Right atrium auricular region (tissue), 2 donors: ENCODE results near the gene NTSR1. TPM values are rescaled to one million over a fixed set of nuclear protein-coding genes. Genes with fewer than 3 reads are reported as not detected.

Experiments used
- DNase-seq: peaks from one replicate; pipeline ENCODE4 v3.0.0-alpha.2; 2019; ENCODE audit warnings: low spot score
- H3K27ac ChIP-seq, 2 donors: fragments of 200-600 bp; sonication (generic); 1 replicate in 1 of 2; 2 replicates in 1 of 2; pipeline ENCODE4 v1.5.1; 2016 to 2019
- H3K27me3 ChIP-seq, 2 donors: fragments of 200-600 bp; sonication (generic); one replicate each; pipeline versions ENCODE4 v1.5.1 to v1.6.0; 2017 to 2019
- H3K36me3 ChIP-seq: fragments of 200-600 bp; sonication (generic); one replicate; pipeline ENCODE4 v1.5.1; 2016
- H3K4me1 ChIP-seq, 2 donors: fragments of 200-600 bp; sonication (generic); one replicate each; pipeline versions ENCODE4 v1.5.1 to v1.6.0; 2017 to 2019
- H3K4me3 ChIP-seq, 2 donors: fragments of 200-600 bp; sonication (generic); 1 replicate in 1 of 2; 2 replicates in 1 of 2; pipeline ENCODE4 v1.5.1; 2017 to 2019; ENCODE audit warnings: mild to moderate bottlenecking in 1 of 2, moderate library complexity in 1 of 2
- H3K9me3 ChIP-seq, 2 donors: fragments of 200-600 bp; sonication (generic); one replicate each; pipeline ENCODE4 v1.5.1; 2019
- CTCF ChIP-seq, 2 donors: fragments of 200-600 bp; sonication (generic); IDR thresholded peaks; one replicate each; pipeline ENCODE4 v1.5.1; 2019; ENCODE audit warnings: antibody characterized with exemption in 2 of 2
- total RNA-seq, 2 donors: library from RNA; depleted of rRNA; stranded (reverse); fragments of >200 nt; gene quantifications; one replicate each; pipeline ENCODE4 v1.1.0, GENCODE V29; 2016

The NTSR1 gene
- total RNA-seq, 2 donors from 2014 or later, result 0.43 TPM; not detected in 1

GRCh38 chr20:62768551-62769287, 60.1 kb downstream of the NTSR1 start:
- Histone ChIP-seq H3K36me3 (no peaks in the 10 kb centered on the region), H3K4me3 (no peak overlapping the region), H3K4me1 (no peaks in the 10 kb centered on the region), H3K27me3 (no peaks in the 10 kb centered on the region), H3K27ac (no peak overlapping the region), H3K9me3 (no peaks in the 10 kb centered on the region)
- TF ChIP-seq CTCF (IDR thresholded peaks at IDR 0.05), result no peak
- DNase-seq, result no peak

- no peaks in the 10 kb centered on the region for H3K27me3 ChIP-seq
- DNase-seq, result no peak
- no peak overlapping the region for H3K4me3 ChIP-seq
- no peak overlapping the region for H3K27ac ChIP-seq
- no peak for TF ChIP-seq CTCF (IDR thresholded peaks at IDR 0.05)
- H3K9me3 ChIP-seq, result no peaks in the 10 kb centered on the region
- no peaks in the 10 kb centered on the region for H3K36me3 ChIP-seq
- no peaks in the 10 kb centered on the region for H3K4me1 ChIP-seq
These were observed 60.9 kb downstream of the NTSR1 start for GRCh38 chr20:62769346-62770071.

GRCh38 chr20:62770111-62770910, 61.7 kb downstream of the NTSR1 start:
- Histone ChIP-seq H3K36me3 (no peaks in the 10 kb centered on the region), H3K9me3 (no peaks in the 10 kb centered on the region), H3K4me3 (no peak overlapping the region), H3K27me3 (no peaks in the 10 kb centered on the region), H3K4me1 (no peaks in the 10 kb centered on the region), H3K27ac (no peak overlapping the region)
- TF ChIP-seq CTCF (IDR thresholded peaks at IDR 0.05), result no peak
- DNase-seq, result no peak

- Histone ChIP-seq H3K9me3 (no peaks in the 10 kb centered on the region), H3K27me3 (no peaks in the 10 kb centered on the region), H3K27ac (no peak overlapping the region), H3K4me1 (no peaks in the 10 kb centered on the region), H3K36me3 (no peaks in the 10 kb centered on the region), H3K4me3 (no peak overlapping the region)
- DNase-seq, result no peak
- no peak for TF ChIP-seq CTCF (IDR thresholded peaks at IDR 0.05)
These were observed 62.3 kb downstream of the NTSR1 start for GRCh38 chr20:62770916-62771315.

- no peaks in the 10 kb centered on the region for H3K4me1 ChIP-seq
- H3K36me3 ChIP-seq, result no peaks in the 10 kb centered on the region
- H3K27me3 ChIP-seq, result no peaks in the 10 kb centered on the region
- H3K27ac ChIP-seq, result no peak overlapping the region
- H3K9me3 ChIP-seq, result no peaks in the 10 kb centered on the region
- no peak for TF ChIP-seq CTCF (IDR thresholded peaks at IDR 0.05)
- DNase-seq, result no peak
- no peak overlapping the region for H3K4me3 ChIP-seq
These were observed 62.9 kb downstream of the NTSR1 start for GRCh38 chr20:62771396-62772102.
